NCI-H345 (cell line): Measurements from ENCODE around the gene STX11.
"Not testable (repeated sequence)": the region's sequence is repeated elsewhere in the genome, so short reads cannot be mapped to it uniquely, and the experiment has no call there.

Experiments
- DNase-seq: peaks from one replicate; lab custom pipeline; 2025; lab: John Stamatoyannopoulos, UW

Gene STX11

DNA sequence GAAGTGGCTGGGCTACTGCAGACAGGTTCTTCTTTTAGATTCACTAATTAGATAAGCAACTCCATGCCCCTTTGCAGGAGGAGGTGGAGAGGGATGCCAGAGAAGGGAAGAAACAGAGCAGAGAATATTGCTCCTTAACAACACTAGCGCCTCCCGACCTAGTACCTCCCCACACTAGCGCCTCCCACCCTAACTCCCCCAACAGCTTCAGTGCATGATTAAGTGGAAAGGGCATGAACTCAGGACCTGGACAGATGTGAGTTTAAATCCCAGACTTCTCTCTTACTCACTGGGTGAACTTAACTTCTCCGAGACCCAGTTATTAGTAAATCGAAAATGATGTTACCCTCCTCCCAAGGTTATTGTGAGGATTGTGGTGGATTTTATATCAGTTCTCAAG is 25.7 kb downstream of the STX11 start:
- DNase-seq, result no peak

DNA sequence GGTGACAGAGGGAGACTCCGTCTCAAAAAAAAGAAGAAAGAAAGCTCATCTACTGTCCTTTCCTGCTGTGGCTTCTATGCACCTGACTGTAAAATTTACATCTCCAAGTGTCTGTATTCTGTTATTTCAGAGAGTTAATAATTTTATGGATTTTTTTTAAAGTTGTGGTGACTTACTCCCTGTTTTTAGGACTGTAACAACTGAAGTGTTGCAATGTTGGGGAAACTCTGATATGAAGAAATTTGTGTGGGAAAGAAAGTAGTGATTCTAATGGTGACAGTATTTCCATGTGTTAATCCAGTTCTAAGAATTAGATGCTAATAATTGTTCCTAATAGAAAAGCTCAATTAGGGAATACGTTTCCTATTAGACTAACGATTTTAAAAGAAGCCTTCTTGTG is 27.4 kb downstream of the STX11 start:
- no peak for DNase-seq

DNA sequence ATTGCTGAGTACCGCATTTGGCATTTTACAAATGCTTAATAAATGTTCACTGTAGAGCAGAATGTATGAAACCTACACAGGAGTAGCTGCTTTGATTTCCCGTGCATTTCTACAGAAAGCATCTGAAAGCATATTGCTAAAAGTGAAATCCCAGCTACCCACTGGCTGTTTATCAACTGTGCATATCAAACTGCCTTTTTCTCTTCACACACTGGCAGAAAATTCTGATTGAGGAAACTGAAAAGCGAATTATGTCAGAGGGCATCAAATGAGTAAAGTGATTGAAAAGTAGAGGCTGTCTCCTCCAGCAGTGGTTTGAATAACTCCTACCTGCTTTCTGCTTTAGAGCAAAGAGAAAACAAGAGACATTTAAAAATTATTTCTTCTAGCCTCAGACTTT is 28.0 kb downstream of the STX11 start:
- DNase-seq, result no peak

DNA sequence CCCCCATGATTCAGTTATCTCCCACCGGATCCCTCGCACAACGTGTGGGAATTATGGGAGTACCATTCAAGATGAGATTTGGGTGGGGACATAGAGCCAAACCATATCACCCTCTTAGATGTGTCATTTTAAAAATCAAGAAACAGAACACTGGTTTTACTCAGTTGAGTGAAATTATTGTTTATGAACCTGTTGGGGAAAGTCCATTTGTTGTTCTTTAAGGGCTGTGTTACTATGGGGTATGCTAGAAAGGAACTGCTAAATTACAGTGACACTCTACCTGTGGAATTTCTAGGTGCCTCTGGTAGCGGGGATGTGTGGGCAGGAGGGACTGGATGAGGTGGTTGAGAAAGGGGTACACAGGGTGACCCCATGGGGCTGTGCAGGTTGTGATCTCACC is 28.9 kb downstream of the STX11 start:
- DNase-seq, result no peak

DNA sequence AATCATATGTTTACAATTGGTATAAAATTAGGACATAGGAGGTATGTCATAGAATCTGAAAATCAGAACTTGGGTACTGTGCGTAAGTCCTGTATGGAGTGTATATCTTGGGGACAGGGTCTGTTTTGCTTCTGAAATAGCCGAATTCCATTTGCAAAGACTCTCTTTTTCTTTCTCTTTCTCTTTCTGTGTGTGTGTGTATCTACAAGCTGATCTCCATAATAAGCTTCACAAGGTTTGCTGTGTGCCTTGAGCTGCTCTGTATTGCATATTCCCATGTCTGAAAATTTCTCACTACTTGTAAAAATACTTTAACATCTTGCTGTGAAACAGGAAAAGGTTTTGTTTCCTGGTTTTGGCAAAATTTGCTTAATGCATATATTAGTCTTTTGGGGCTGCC is 29.5 kb downstream of the STX11 start:
- DNase-seq, result no peak

DNA sequence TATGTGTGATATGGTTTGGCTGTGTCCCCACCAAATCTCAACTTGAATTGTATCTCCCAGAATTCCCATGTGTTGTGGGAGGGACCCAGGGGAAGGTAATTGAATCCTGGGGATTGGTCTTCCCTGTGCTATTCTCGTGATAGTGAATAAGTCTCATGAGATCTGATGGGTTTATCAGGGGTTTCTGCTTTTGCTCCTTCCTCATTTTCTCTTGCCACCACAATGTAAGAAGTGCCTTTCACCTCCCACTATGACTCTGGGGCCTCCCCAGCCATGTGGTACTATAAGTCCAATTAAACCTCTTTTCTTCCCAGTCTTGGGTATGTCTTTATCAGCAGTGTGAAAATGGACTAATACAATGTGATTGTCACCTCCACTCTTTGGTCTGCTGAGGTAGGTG is 30.0 kb downstream of the STX11 start:
- not testable (repeated sequence) for DNase-seq

DNA sequence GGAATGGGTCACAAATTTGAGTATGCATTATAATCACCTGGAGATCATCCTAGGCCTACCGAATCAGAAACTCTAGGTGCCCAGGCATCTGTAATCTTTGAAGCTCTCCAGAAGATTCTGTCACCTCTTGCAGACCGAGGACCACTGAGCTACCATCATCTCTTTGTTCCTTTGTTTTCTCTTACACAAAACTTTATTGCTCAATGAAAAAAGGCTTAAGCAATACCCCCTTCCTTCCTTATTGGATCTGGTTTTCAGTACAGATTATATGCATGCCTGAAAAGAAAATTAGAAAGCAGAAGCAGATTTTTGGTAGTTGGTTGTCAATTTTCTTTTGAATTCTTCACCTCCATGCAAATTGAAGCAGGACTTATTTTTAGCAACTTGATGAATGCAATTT is 31.3 kb downstream of the STX11 start:
- DNase-seq, result no peak

DNA sequence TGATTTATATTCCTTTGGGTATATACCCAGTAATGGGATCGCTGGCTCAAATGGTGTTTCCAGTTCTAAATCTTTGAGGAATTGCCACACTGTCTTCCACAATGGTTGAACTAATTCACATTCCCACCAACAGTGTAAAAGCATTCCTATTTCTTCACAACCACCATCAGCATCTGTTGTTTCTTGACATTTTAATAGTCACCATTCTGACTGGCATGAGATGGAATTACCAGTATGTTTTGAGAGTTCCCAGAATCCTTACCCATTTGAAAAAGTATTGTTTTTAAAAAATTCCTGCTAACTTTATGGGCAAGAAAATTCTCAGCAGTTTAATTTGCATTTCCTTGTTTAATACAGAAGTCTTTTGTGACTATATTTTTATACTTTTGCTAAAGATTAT is 33.9 kb downstream of the STX11 start:
- not testable (repeated sequence) for DNase-seq

DNA sequence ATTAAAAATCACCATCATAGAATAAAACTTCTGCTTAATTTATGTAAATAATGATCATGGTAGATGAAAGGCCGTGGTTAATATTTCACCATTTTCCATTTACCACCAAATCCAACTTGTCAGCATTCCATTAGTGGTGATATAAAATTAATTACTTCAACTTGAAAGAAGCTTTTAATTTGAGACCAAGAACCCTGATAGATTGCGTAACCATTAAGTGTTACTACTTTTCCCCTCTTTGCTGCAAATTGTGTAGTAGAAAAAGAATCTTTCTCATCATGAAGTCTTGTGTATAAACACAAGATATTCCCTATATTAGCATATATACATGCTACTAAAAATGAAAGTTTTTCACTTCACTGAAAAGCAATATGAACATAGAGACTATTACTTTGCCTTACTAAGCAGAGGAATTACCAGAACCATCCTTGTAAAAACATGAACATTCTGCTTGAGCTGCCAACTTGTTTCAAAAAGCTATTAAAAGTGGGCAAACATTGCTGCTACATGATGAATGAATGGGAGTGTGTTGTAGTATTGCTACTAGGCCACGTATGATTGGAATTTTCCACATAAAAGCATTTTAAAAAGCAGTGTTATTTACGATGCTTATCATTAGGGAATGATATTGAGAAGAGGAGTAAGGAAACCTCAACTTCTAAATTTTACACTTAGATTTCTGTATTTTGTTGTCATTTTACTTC is 35.0 kb downstream of the STX11 start:
- DNase-seq, result no peak

DNA sequence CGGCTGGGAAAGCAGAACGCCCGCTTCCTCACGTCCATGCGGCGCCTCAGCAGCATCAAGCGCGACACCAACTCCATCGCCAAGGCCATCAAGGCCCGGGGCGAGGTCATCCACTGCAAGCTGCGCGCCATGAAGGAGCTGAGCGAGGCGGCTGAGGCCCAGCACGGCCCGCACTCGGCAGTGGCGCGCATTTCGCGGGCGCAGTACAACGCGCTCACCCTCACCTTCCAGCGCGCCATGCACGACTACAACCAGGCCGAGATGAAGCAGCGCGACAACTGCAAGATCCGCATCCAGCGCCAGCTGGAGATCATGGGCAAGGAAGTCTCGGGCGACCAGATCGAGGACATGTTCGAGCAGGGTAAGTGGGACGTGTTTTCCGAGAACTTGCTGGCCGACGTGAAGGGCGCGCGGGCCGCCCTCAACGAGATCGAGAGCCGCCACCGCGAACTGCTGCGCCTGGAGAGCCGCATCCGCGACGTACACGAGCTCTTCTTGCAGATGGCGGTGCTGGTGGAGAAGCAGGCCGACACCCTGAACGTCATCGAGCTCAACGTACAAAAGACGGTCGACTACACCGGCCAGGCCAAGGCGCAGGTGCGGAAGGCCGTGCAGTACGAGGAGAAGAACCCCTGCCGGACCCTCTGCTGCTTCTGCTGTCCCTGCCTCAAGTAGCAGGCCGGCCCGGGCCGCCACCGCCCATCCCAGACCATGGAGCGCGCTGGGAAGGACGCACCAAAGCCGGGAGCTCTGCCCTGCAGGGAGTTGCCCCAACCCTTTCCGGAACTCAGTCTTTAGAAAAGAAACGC is 36.7 kb downstream of the STX11 start:
- no peak for DNase-seq

DNA sequence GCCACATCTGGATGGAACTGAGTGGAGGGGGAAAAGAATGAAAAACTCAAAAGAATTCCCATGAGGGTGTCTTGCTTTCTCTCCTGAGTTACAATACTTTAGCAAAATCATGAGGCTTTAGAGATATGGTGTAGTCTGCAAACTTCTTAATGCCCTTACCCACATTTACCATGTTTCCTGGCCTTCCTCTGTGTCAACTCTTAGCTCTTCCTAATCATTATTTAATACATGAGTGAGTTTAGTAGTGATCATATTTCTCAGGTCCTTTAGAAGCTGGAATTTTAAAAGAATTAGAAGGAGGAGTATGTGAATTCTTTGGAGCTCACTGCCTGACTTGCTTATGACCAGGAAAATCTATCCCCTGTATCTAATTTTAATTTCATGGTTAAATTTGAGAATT is 39.0 kb downstream of the STX11 start:
- no peak for DNase-seq

DNA sequence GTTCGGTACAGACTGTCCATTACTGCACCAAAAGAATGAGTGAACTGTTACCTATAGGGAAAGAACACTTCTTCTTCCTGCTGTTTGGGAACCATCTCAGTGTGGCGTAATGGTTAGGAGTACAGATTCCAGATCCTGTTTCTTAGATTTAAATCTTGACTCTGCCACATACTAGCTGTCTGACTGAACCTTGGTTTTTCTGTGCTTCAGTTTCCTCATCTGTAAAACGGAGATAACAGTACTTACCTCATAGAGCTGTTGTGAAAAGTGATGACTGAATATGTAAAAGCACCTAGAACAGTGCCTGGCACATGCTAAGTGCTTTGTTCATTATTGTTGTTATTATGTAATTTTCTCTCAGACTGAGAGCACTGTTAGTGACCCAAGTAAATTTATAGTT is 39.8 kb downstream of the STX11 start:
- no peak for DNase-seq

DNA sequence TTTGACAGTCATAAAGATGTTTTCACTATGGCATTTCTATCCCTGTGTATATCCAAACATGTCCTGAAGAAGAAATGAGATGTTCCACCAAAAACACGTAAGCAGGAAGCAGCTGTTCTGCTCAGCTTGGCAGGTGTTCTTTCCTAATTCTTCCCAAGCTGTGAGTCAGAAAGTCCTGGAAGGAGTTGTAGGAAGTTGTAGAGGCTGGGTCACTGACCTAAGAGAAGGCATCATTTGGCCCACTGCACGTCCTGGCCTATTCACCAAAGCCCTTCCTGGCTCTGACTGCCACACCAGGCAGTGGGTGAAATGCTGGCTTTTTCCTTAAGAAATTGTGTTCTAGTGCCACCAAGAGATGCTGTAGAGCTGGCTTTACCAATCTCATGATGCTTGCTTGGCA is 40.3 kb downstream of the STX11 start:
- DNase-seq, result no peak

DNA sequence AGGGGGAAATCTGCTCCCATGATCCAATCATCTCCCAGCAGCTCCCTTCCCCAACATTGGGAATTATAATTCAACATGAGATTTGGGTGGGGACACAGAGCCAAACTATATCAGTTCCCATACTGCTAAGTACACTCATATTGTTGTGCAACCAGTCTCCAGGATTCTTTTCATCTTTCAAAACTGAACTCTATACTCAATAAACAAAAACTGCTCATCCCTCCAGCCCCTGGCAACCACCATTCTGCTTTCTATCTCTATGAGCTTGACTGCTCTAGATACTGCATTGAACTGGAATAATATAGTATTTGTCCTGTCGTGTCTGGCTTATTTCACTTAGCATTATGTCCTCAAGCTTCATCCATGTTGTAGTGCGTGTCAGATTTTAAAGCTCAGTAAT is 42.9 kb downstream of the STX11 start:
- DNase-seq, result no peak

DNA sequence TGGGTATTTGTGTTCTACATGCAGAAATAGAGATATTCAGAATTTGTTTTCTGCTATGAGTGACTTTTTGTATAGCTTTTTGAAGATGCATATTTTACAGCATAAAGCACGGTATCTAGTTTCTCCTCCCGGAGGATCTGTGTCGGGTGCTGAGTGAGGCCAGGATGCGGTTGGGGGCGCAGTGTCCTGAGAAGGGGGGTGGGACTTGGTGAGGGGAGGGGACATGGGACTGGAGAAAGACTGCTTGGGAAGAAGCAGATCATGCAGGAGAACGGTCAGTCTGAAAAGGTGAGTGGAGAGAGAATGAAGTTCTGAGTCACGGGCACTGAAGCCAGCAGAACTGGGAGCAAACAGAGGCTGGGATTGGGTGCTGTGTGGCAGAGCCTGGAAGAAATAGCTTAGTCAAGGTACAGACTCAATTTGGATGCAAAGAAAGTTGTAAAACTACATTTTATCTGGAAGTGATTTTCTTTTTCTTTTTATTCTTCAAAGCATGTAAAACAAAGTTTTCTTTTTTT is 44.0 kb downstream of the STX11 start:
- no peak for DNase-seq

DNA sequence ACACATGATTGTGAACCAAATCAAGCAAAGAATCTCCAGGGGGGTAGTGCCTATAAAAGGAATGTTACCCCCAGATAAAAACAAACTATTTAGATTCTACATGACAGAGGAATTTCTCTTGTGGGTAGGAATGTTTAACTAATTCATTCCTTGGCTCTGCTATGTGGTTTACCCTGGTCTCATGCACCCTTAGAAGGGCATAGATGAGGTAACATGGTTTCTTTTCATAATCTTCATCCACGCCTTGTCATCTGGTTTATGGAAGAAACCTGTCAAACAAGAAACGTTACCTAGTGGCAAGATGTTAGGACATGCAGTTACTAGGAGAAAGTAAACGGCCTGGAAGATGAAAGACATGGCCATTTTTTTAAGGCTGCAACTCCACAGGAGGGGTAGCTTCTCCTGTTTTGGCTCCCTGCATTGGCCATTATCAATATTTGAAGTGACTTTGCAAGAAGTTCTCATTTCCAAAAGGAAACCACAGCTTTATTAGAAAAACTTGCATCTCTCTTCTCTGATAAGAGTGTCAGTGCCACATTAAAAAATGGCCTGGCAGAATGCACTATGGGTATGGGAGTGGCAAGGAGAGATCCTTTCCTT is 45.5 kb downstream of the STX11 start:
- DNase-seq, result no peak

DNA sequence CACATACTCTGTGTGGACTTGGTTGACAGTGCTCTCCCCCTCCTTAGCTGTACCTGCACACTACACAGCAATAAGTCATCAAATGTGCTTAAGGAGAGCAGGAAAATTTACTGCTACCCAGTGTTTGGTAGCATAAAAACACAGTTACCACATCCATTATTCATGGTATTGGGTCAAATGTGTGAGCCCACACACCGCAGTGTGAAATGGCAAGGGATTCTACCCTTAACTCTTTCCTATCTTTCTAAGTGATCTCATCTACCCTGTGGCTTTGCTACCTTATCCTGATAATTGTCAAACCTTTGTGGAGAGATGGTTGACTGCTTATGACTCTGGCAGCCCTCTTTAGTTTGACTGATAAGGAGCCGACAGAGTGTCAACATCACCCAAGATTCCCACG is 47.6 kb downstream of the STX11 start:
- no peak for DNase-seq

DNA sequence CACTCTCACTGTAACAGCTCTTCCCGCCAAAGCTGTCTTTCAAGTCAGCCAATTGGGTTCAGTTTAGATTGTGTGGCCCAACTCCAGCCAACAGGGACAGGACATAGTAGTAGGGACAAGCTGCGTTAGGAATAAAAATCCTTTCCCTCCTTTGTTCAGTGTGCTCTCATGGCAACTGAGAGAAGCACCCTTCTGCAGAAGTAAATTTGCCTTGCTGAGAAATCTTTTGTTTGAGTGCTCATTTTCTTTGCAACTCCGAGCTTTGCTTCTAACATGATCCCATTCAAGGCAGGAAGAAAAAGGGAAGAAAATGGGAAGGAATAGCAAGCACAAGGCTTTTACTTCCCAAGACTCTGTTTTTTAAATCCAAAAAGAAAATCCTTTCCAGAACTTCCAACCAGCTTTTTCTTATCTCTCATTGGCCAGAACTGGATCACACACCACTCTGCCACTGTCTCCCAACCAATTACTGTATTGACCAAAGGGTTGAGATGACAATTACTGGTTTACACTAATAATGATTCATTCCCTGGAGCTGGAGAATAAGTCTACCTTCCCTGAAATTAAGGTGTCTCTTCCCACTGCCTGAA is 52.7 kb downstream of the STX11 start:
- DNase-seq, result no peak

DNA sequence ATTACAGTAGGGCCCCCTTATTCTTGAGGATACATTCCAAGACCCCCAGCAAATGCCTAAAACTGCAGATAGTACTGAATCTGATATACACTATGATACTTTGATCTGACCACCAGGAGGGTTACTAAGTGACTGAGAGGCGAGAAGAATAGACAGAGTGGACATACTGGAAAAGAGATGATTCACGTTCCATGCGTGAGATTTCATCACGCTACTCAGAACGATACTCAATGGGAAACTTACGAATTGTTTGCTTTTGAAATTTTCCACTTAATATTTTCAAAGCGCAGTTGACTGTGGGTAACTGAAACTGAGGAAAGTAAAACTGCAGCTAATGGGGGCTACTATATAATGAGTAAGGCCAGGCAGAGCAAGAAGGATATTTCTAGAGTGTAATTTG is 60.8 kb downstream of the STX11 start:
- no peak for DNase-seq

DNA sequence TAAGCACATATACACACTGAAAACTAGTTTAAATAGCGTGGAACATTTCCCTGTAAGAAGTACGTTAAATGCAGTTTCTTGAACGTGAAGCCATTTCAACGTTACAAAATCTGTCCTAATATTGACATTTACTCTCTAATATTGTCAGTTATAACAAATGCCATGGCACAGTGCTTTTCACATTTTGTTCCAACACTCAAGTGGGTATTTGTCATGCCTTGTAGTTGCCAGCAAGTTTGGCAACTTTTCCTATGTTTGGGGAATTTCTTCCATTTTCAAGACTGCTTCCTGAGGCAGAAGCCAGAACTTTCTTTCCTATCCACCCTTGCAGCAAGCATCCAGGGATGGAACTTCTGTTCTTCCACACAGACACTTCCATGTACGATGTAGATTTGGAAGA is 63.0 kb downstream of the STX11 start:
- DNase-seq, result no peak

DNA sequence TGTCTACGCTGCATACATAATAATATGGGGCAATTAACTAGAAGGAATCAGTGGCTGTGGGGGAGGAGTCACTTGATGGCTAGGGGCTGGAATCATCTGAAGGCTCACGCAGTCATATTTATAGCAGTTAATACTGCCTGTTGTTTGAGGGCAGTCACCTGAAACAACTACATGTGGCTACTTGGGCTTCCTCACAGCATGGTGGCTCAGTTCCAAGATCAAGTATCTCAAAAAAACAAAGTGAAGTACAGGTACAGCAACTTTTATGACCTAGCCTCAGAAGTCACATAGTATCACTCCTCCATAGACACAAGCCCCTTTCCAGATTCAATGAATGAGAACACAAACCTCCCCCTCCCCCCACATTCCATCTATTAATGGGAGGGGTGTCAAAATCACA is 63.7 kb downstream of the STX11 start:
- no peak for DNase-seq

DNA sequence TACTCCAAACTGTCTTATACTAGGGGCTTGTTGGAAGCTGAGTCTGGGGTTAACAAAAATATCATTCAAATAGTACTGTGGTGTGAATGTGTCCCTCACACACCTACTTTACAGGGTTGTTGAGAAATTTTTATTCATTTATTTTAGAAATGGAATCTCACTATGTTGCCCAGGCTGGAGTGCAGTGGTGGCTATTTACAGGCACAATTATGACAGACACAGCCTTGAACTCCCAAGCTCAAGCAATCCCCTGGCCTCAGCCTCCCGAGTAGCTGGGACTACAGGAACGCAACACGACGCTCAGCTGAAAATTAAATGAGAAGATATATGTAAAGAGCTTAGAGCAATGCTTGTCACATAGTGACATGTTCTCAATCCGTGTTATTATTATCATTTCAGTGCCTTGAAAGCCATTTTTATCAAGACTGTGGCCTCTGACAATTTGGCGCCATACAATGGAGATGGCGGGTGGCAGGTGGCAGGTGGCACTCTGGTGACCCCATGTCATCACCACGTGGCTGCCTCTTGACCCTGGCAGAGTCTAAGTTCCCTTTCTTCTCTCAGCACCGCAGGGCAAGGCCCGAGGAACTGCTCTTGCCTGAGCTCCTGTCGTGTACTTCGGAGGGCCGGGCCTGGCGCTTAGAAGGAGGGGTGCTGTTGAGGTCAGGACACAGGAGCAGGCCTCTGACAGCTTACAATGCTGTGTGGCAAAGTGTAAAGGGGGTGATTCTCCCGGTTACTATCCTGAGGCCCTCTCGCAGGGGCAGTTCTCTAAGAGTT is 64.5 kb downstream of the STX11 start:
- DNase-seq, result no peak
